ENCODE data around the gene EDA.

EDA gene

DNA sequence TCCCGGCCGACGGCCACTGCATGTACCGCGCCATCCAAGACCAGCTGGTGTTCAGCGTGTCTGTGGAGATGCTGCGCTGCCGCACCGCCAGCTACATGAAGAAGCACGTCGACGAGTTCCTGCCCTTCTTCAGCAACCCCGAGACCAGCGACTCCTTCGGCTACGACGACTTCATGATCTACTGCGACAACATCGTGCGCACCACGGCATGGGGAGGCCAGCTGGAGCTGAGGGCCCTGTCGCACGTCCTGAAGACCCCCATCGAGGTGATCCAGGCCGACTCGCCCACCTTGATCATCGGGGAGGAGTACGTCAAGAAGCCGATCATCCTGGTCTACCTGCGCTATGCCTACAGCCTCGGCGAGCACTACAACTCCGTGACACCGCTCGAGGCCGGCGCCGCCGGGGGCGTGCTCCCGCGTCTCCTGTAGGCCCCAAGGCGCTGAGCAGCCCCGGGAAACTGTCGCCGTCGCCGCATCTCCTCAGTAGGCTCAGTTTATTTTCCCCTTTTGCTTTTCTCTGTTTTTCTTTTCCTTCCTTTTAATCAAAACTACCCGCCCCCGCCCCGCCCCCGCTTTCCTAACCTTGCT lies 447.1 kb downstream of the EDA start:
- DNase-seq (ENCODE audit: low spot score in 2 of 2) (no peak), ATAC-seq (replicated peaks; ENCODE audit: extremely low read depth, poor library complexity, severe bottlenecking) (no peak)
- Mint-ChIP-seq H3K9me3 (no peaks in the 10 kb centered on the region), H3K27ac (ENCODE audit: low read depth) (no peak overlapping the region), H3K36me3 (ENCODE audit: insufficient read depth) (no peaks in the 10 kb centered on the region), H3K27me3 (peaks cover 16% of the 10 kb centered on the region), H3K4me1 (no peaks in the 10 kb centered on the region), H3K4me3 (no peak overlapping the region)

- H3K27ac Mint-ChIP-seq (ENCODE audit: low read depth): no peak overlapping the region
- H3K27me3 Mint-ChIP-seq: peaks cover 16% of the 10 kb centered on the region
- no peak for DNase-seq (ENCODE audit: low spot score in 2 of 2)
- ATAC-seq (replicated peaks; ENCODE audit: extremely low read depth, poor library complexity, severe bottlenecking): no peak
- H3K4me3 Mint-ChIP-seq: no peak overlapping the region
- H3K4me1 Mint-ChIP-seq: no peaks in the 10 kb centered on the region
- H3K36me3 Mint-ChIP-seq (ENCODE audit: insufficient read depth): no peaks in the 10 kb centered on the region
- H3K9me3 Mint-ChIP-seq: no peaks in the 10 kb centered on the region
Measured at GRCh38 chrX:70066646-70067045, 450.7 kb downstream of the EDA start.

DNA sequence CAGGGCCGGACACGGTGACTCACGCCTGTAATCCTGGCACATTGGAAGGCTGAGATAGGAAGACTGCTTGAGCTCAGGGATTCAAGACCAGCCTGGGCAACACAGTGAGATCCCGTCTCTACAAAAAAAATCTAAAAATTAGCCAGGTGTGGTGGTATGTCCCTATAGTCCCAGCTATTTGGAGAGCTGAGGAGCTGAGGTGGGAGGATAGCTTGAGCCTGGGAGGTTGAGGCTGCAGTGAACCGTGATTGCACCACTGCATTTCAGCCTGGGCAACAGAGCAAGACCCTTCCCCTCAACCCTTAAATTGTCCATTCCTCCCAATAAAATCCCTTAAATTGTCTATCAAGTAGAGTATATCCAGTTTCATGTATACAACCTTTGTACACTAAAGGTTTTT lies 463.4 kb downstream of the EDA start:
- Mint-ChIP-seq H3K27me3 (no peaks in the 10 kb centered on the region), H3K4me3 (no peak overlapping the region), H3K36me3 (ENCODE audit: insufficient read depth) (no peaks in the 10 kb centered on the region), H3K27ac (ENCODE audit: low read depth) (no peak overlapping the region), H3K9me3 (no peaks in the 10 kb centered on the region), H3K4me1 (no peaks in the 10 kb centered on the region)
- ATAC-seq (replicated peaks; ENCODE audit: extremely low read depth, poor library complexity, severe bottlenecking) (no peak), DNase-seq (ENCODE audit: low spot score in 2 of 2) (no peak)

- H3K27me3 Mint-ChIP-seq: no peaks in the 10 kb centered on the region
- ATAC-seq (replicated peaks; ENCODE audit: extremely low read depth, poor library complexity, severe bottlenecking) (no peak), DNase-seq (ENCODE audit: low spot score in 2 of 2) (no peak)
- H3K27ac Mint-ChIP-seq (ENCODE audit: low read depth): no peak overlapping the region
- H3K36me3 Mint-ChIP-seq (ENCODE audit: insufficient read depth): no peaks in the 10 kb centered on the region
- no peaks in the 10 kb centered on the region for H3K4me1 Mint-ChIP-seq
- no peaks in the 10 kb centered on the region for H3K9me3 Mint-ChIP-seq
- H3K4me3 Mint-ChIP-seq: no peak overlapping the region
Measured at GRCh38 chrX:70079870-70080269, 464.0 kb downstream of the EDA start.

DNA sequence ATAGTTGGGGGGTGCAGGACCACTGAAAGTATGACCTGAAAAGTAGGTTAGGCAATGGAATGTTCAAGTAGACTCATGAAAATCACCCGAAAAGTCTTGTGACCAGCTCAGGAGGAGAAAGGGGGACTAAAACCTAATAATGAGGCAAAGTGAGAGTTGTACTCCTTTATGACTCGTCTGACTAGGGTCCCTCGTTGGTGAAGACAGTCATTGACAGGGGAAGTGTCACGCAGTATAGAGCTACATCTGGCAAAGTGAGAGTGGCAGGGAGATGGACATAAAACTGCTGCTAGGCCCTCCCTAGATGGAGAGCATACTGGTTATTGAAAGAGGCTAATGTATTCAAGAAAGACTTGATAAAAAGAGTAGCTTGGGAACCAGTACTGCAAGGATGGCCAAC lies 466.8 kb downstream of the EDA start:
- Mint-ChIP-seq H3K4me1 (no peaks in the 10 kb centered on the region), H3K4me3 (no peak overlapping the region), H3K36me3 (ENCODE audit: insufficient read depth) (no peaks in the 10 kb centered on the region), H3K27me3 (no peaks in the 10 kb centered on the region), H3K9me3 (no peaks in the 10 kb centered on the region), H3K27ac (ENCODE audit: low read depth) (no peak overlapping the region)
- DNase-seq (ENCODE audit: low spot score in 2 of 2) (no peak), ATAC-seq (replicated peaks; ENCODE audit: extremely low read depth, poor library complexity, severe bottlenecking) (no peak)

- no peak overlapping the region for H3K4me3 Mint-ChIP-seq
- no peaks in the 10 kb centered on the region for H3K27me3 Mint-ChIP-seq
- H3K36me3 Mint-ChIP-seq (ENCODE audit: insufficient read depth): no peaks in the 10 kb centered on the region
- no peak for ATAC-seq (replicated peaks; ENCODE audit: extremely low read depth, poor library complexity, severe bottlenecking)
- H3K4me1 Mint-ChIP-seq: no peaks in the 10 kb centered on the region
- DNase-seq (ENCODE audit: low spot score in 2 of 2): no peak
- H3K9me3 Mint-ChIP-seq: no peaks in the 10 kb centered on the region
- H3K27ac Mint-ChIP-seq (ENCODE audit: low read depth): no peak overlapping the region
Measured at GRCh38 chrX:70084592-70085240, 468.8 kb downstream of the EDA start.

GRCh38 chrX:70087857-70088630 lies 472.1 kb downstream of the EDA start:
- H3K27me3 Mint-ChIP-seq: no peaks in the 10 kb centered on the region
- H3K27ac Mint-ChIP-seq (ENCODE audit: low read depth): no peak overlapping the region
- no peak for ATAC-seq (replicated peaks; ENCODE audit: extremely low read depth, poor library complexity, severe bottlenecking)
- no peak for DNase-seq (ENCODE audit: low spot score in 2 of 2)
- H3K4me3 Mint-ChIP-seq: no peak overlapping the region
- H3K9me3 Mint-ChIP-seq: no peaks in the 10 kb centered on the region
- no peaks in the 10 kb centered on the region for H3K4me1 Mint-ChIP-seq
- H3K36me3 Mint-ChIP-seq (ENCODE audit: insufficient read depth): no peaks in the 10 kb centered on the region

- no peaks in the 10 kb centered on the region for H3K9me3 Mint-ChIP-seq
- no peak overlapping the region for H3K4me3 Mint-ChIP-seq
- no peak for ATAC-seq (replicated peaks; ENCODE audit: extremely low read depth, poor library complexity, severe bottlenecking)
- no peaks in the 10 kb centered on the region for H3K4me1 Mint-ChIP-seq
- H3K27me3 Mint-ChIP-seq: no peaks in the 10 kb centered on the region
- H3K36me3 Mint-ChIP-seq (ENCODE audit: insufficient read depth): no peaks in the 10 kb centered on the region
- DNase-seq (ENCODE audit: low spot score in 2 of 2): no peak
- H3K27ac Mint-ChIP-seq (ENCODE audit: low read depth): no peak overlapping the region
Measured at GRCh38 chrX:70088751-70089150, 472.8 kb downstream of the EDA start.

All from central memory CD8-positive, alpha-beta T cell (primary cell).